GM23338 (cell line): ENCODE data around the gene ENTPD8.

Experiments used
- CREB1 ChIP-seq: fragments of 250-450 bp; sonication (Bioruptor Pico); IDR thresholded peaks from 2 replicates; pipeline ENCODE4 v1.5.0; 2020; ENCODE audit warnings: low read depth, mild to moderate bottlenecking, moderate library complexity
- EZH2 ChIP-seq: fragments of 200-600 bp; sonication (generic); IDR thresholded peaks from one replicate; pipeline ENCODE4 v1.8.0; 2017; ENCODE audit warnings: antibody characterized with exemption, mild to moderate bottlenecking, low read depth; ENCODE audit not compliant: unreplicated experiment
- EZH2phosphoT487 ChIP-seq: fragments of 200-600 bp; sonication (generic); IDR thresholded peaks from one replicate; pipeline ENCODE4 v1.8.1; 2018; ENCODE audit warnings: antibody characterized with exemption; ENCODE audit not compliant: unreplicated experiment
- NANOG ChIP-seq: IDR thresholded peaks from 2 replicates; pipeline ENCODE4 v1.6.1; 2016; ENCODE audit warnings: antibody characterized with exemption, borderline replicate concordance
- POLR2AphosphoS5 ChIP-seq: IDR thresholded peaks from 2 replicates; pipeline ENCODE4 v1.6.1; 2016; ENCODE audit warnings: antibody characterized with exemption, low read depth
- STAT1 ChIP-seq: IDR thresholded peaks from one replicate; pipeline ENCODE4 v1.6.1; 2016; ENCODE audit warnings: antibody characterized with exemption; ENCODE audit not compliant: unreplicated experiment
- ZNF114 ChIP-seq: fragments of 250-450 bp; sonication (Bioruptor Pico); IDR thresholded peaks from 2 replicates; pipeline ENCODE4 v1.5.0; 2020; ENCODE audit warnings: mild to moderate bottlenecking, moderate library complexity
- TF ChIP-seq, protein P1 (sequence below), 2 experiments: fragments of 200-600 bp in 1 of 2; sonication (generic) in 1 of 2; conservative IDR thresholded peaks; 2 replicates each; pipeline versions ENCODE4 v1.5.1 to v1.6.1; 2016 to 2017; ENCODE audit warnings: antibody characterized with exemption in 2 of 2, low read depth in 2 of 2, mild to moderate bottlenecking in 2 of 2, moderate library complexity in 1 of 2
- TF ChIP-seq, protein P2 (sequence below): IDR thresholded peaks from one replicate; pipeline ENCODE4 v1.6.1; 2018; ENCODE audit warnings: antibody characterized with exemption; ENCODE audit not compliant: unreplicated experiment
- TF ChIP-seq, protein P3 (sequence below): fragments of 250-450 bp; sonication (Bioruptor Pico); IDR thresholded peaks from 2 replicates; pipeline ENCODE4 v1.5.0; 2020; ENCODE audit warnings: mild to moderate bottlenecking, moderate library complexity

DNA sequence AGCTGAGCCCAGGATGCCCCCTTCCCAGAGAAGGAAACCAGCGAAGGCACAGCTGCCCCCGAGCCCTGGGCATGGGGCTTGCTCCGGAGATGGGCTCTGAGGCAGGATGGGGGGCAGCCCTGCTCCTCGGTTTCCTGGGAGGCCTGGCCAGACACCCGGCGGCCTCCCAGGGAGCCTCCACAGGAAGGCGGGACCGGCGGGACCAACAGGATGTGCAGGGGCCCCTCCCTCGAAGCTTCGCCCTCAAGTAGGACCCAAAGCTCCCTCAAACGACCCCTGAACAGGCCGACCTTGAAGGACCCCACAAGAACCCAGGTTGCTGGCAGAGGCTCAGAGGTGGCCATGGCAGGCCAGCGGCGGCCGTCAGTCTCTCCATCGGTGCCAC, 29.9 kb downstream of the ENTPD8 start:
- TF ChIP-seq, protein P1, sequence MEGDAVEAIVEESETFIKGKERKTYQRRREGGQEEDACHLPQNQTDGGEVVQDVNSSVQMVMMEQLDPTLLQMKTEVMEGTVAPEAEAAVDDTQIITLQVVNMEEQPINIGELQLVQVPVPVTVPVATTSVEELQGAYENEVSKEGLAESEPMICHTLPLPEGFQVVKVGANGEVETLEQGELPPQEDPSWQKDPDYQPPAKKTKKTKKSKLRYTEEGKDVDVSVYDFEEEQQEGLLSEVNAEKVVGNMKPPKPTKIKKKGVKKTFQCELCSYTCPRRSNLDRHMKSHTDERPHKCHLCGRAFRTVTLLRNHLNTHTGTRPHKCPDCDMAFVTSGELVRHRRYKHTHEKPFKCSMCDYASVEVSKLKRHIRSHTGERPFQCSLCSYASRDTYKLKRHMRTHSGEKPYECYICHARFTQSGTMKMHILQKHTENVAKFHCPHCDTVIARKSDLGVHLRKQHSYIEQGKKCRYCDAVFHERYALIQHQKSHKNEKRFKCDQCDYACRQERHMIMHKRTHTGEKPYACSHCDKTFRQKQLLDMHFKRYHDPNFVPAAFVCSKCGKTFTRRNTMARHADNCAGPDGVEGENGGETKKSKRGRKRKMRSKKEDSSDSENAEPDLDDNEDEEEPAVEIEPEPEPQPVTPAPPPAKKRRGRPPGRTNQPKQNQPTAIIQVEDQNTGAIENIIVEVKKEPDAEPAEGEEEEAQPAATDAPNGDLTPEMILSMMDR (conservative IDR thresholded peaks at IDR 0.05; ENCODE audit: low read depth in 2 of 2) = no peak
- no peak for TF ChIP-seq POLR2AphosphoS5
- TF ChIP-seq, protein P2, sequence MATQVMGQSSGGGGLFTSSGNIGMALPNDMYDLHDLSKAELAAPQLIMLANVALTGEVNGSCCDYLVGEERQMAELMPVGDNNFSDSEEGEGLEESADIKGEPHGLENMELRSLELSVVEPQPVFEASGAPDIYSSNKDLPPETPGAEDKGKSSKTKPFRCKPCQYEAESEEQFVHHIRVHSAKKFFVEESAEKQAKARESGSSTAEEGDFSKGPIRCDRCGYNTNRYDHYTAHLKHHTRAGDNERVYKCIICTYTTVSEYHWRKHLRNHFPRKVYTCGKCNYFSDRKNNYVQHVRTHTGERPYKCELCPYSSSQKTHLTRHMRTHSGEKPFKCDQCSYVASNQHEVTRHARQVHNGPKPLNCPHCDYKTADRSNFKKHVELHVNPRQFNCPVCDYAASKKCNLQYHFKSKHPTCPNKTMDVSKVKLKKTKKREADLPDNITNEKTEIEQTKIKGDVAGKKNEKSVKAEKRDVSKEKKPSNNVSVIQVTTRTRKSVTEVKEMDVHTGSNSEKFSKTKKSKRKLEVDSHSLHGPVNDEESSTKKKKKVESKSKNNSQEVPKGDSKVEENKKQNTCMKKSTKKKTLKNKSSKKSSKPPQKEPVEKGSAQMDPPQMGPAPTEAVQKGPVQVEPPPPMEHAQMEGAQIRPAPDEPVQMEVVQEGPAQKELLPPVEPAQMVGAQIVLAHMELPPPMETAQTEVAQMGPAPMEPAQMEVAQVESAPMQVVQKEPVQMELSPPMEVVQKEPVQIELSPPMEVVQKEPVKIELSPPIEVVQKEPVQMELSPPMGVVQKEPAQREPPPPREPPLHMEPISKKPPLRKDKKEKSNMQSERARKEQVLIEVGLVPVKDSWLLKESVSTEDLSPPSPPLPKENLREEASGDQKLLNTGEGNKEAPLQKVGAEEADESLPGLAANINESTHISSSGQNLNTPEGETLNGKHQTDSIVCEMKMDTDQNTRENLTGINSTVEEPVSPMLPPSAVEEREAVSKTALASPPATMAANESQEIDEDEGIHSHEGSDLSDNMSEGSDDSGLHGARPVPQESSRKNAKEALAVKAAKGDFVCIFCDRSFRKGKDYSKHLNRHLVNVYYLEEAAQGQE = no peak
- TF ChIP-seq EZH2 = no peak
- no peak for TF ChIP-seq CREB1 (CRISPR knock-in tag)
- no peak for TF ChIP-seq EZH2phosphoT487
- TF ChIP-seq ZNF114 (CRISPR knock-in tag) = no peak
- TF ChIP-seq, protein P3, sequence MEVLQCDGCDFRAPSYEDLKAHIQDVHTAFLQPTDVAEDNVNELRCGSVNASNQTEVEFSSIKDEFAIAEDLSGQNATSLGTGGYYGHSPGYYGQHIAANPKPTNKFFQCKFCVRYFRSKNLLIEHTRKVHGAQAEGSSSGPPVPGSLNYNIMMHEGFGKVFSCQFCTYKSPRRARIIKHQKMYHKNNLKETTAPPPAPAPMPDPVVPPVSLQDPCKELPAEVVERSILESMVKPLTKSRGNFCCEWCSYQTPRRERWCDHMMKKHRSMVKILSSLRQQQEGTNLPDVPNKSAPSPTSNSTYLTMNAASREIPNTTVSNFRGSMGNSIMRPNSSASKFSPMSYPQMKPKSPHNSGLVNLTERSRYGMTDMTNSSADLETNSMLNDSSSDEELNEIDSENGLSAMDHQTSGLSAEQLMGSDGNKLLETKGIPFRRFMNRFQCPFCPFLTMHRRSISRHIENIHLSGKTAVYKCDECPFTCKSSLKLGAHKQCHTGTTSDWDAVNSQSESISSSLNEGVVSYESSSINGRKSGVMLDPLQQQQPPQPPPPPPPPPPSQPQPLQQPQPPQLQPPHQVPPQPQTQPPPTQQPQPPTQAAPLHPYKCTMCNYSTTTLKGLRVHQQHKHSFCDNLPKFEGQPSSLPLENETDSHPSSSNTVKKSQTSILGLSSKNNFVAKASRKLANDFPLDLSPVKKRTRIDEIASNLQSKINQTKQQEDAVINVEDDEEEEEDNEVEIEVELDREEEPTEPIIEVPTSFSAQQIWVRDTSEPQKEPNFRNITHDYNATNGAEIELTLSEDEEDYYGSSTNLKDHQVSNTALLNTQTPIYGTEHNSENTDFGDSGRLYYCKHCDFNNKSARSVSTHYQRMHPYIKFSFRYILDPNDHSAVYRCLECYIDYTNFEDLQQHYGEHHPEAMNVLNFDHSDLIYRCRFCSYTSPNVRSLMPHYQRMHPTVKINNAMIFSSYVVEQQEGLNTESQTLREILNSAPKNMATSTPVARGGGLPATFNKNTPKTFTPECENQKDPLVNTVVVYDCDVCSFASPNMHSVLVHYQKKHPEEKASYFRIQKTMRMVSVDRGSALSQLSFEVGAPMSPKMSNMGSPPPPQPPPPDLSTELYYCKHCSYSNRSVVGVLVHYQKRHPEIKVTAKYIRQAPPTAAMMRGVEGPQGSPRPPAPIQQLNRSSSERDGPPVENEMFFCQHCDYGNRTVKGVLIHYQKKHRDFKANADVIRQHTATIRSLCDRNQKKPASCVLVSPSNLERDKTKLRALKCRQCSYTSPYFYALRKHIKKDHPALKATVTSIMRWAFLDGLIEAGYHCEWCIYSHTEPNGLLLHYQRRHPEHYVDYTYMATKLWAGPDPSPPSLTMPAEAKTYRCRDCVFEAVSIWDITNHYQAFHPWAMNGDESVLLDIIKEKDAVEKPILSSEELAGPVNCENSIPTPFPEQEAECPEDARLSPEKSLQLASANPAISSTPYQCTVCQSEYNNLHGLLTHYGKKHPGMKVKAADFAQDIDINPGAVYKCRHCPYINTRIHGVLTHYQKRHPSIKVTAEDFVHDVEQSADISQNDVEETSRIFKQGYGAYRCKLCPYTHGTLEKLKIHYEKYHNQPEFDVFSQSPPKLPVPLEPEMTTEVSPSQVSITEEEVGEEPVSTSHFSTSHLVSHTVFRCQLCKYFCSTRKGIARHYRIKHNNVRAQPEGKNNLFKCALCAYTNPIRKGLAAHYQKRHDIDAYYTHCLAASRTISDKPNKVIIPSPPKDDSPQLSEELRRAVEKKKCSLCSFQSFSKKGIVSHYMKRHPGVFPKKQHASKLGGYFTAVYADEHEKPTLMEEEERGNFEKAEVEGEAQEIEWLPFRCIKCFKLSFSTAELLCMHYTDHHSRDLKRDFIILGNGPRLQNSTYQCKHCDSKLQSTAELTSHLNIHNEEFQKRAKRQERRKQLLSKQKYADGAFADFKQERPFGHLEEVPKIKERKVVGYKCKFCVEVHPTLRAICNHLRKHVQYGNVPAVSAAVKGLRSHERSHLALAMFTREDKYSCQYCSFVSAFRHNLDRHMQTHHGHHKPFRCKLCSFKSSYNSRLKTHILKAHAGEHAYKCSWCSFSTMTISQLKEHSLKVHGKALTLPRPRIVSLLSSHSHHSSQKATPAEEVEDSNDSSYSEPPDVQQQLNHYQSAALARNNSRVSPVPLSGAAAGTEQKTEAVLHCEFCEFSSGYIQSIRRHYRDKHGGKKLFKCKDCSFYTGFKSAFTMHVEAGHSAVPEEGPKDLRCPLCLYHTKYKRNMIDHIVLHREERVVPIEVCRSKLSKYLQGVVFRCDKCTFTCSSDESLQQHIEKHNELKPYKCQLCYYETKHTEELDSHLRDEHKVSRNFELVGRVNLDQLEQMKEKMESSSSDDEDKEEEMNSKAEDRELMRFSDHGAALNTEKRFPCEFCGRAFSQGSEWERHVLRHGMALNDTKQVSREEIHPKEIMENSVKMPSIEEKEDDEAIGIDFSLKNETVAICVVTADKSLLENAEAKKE (CRISPR knock-in tag) = no peak
- TF ChIP-seq STAT1 = no peak
- no peak for TF ChIP-seq NANOG
